Left colon (tissue), 2 donors: ENCODE results near the gene MATN4. TPM values are rescaled to one million over a fixed set of nuclear protein-coding genes. Genes with fewer than 3 reads are reported as not detected.
"Not testable (repeated sequence)": the region's sequence is repeated elsewhere in the genome, so short reads cannot be mapped to it uniquely, and the experiment has no call there.

Experiments
- ATAC-seq: fragments of 200-7000 bp; cut with Tn5 transposase; one replicate; pipeline ENCODE4 v1.9.1; 2020; ENCODE audit warnings: mild to moderate bottlenecking, moderate library complexity
- DNase-seq, 2 donors: peaks; one replicate each; pipeline ENCODE4 v3.0.0-alpha.2; 2020
- intact Hi-C, 2 donors: fragments of 100-400 bp; cut with DNase I in 1 of 2; cut with micrococcal nuclease in 1 of 2; formaldehyde crosslinking; loops; one replicate each; pipeline versions ENCODE4 v1.11.2 to v1.14.0; 2022; cut with DNase I, micrococcal nuclease
- long read RNA-seq: library from polyadenylated mRNA; unstranded; transcript quantifications from one replicate; pipeline ENCODE4 v2.0.0, GENCODE V29; 2021
- total RNA-seq, 2 donors: library from RNA; stranded (reverse); fragmentation: NEBNext Ultra II Directional; extraction: Animal tissue kit (Norgen Biotek cat#: 25700); gene quantifications; one replicate each; pipeline ENCODE4 v1.2.1, GENCODE V29; 2021
- donor health status: DM: no; HTN: no; CAD: no.
- donor health status: DM: yes; HTN: yes; CAD: no.

The MATN4 gene
- not detected for total RNA-seq
- long read RNA-seq: 0 reads

GRCh38 chr20:45308117-45308778 is at the start of gene MATN4:
Gene MATN4, minus strand, starts transcription at chr20:45308299. Its CDS starts 2,717 bp downstream, at chr20:45305582.
- intact Hi-C loops: no loop called here
- ATAC-seq (peak; percentile 70), DNase-seq (peak in 1 of 2 donors; percentile 55)

- intact Hi-C loops: no loop called here
- no peak for DNase-seq
- ATAC-seq: peak; percentile 28
Observed at GRCh38 chr20:45355209-45356084, 47.3 kb upstream of the MATN4 start.

GRCh38 chr20:45354423-45355208 is 46.5 kb upstream of the MATN4 start:
- ATAC-seq (no peak), DNase-seq (no peak)
- intact Hi-C loops: no loop called here

- intact Hi-C loops: no loop called here
- ATAC-seq (no peak), DNase-seq (no peak)
Observed at GRCh38 chr20:45353746-45354145, 45.6 kb upstream of the MATN4 start.

GRCh38 chr20:45352729-45353128 is 44.6 kb upstream of the MATN4 start:
- intact Hi-C loops: no loop called here
- DNase-seq (no peak), ATAC-seq (no peak)

- DNase-seq, ATAC-seq: not testable (repeated sequence)
Observed at GRCh38 chr20:45350795-45351194, 42.7 kb upstream of the MATN4 start.

GRCh38 chr20:45350217-45350616 is 42.1 kb upstream of the MATN4 start:
- no peak for DNase-seq
- ATAC-seq: no peak
- intact Hi-C loops: no loop called here

More at GRCh38 chr20:45350795-45351194, 42.7 kb upstream of the MATN4 start:
- intact Hi-C loops: not testable (repeated sequence)

GRCh38 chr20:45347936-45348778 is 40.1 kb upstream of the MATN4 start, which contains the start of gene SDC4:
Gene SDC4, minus strand, starts transcription at chr20:45348424. Its CDS starts 40 bp downstream, at chr20:45348384.
- peak; percentile 76 to 78 for DNase-seq
- intact Hi-C loops: no loop called here
- peak; percentile 62 for ATAC-seq

GRCh38 chr20:45347297-45347935 is 39.3 kb upstream of the MATN4 start:
- intact Hi-C loops: no loop called here
- no peak for DNase-seq
- ATAC-seq: peak; percentile 13

- DNase-seq: no peak
- no peak for ATAC-seq
- intact Hi-C loops: no loop called here
Observed at GRCh38 chr20:45346851-45347250, 38.8 kb upstream of the MATN4 start.

GRCh38 chr20:45346291-45346718 is 38.2 kb upstream of the MATN4 start:
- intact Hi-C loops: no loop called here
- no peak for ATAC-seq
- no peak for DNase-seq

- intact Hi-C loops: no loop called here
- ATAC-seq: peak; percentile 35
Observed at GRCh38 chr20:45345104-45345936, 37.2 kb upstream of the MATN4 start.

GRCh38 chr20:45344168-45344860 is 36.2 kb upstream of the MATN4 start:
- intact Hi-C loops: no loop called here

More at GRCh38 chr20:45345104-45345936, 37.2 kb upstream of the MATN4 start:
- peak; percentile 76 to 84 for DNase-seq

GRCh38 chr20:45343532-45344167 is 35.6 kb upstream of the MATN4 start:
- intact Hi-C loops: no loop called here
- ATAC-seq (peak; percentile 49), DNase-seq (peak; percentile 68 to 82)

More at GRCh38 chr20:45344168-45344860, 36.2 kb upstream of the MATN4 start:
- DNase-seq (peak; percentile 41 to 64), ATAC-seq (peak; percentile 19)

GRCh38 chr20:45342855-45343531 is 34.9 kb upstream of the MATN4 start:
- DNase-seq: peak; percentile 52 to 68
- ATAC-seq: peak; percentile 53
- intact Hi-C loops: no loop called here
